H1 (cell line): Measurements from ENCODE around the gene GLT8D1. TPM values are rescaled to one million over a fixed set of nuclear protein-coding genes. Genes with fewer than 3 reads are reported as not detected.

Source experiments
- CTCF ChIA-PET: fragments of 300-600 bp; sonication (Branson Sonifier 250); formaldehyde crosslinking; loops from one replicate; lab custom pipeline; 2021; ENCODE audit not compliant: partially characterized antibody; lab: Charles Lee
- POLR2A ChIA-PET: fragments of 300-600 bp; sonication (Branson Sonifier 250); formaldehyde crosslinking; loops from one replicate; lab custom pipeline; 2021; ENCODE audit warnings: inconsistent platforms; ENCODE audit not compliant: partially characterized antibody; lab: Charles Lee
- DNase-seq, 2 experiments: peaks; one replicate each; pipeline versions ENCODE4 v3.0.0 to v3.0.0-alpha.2; 2010 to 2022; ENCODE audit warnings: low spot score in 2 of 2, low read depth in 1 of 2, mixed read lengths in 1 of 2
- FAIRE-seq: peaks from 2 replicates; lab custom pipeline; 2011; peaks lifted over from hg19 to GRCh38; lab: Jason Lieb, UNC
- H2AFZ ChIP-seq: 2 replicates; pipeline ENCODE4 v1.8.1; 2012; ENCODE audit warnings: low read length, inconsistent platforms
- H2AK5ac ChIP-seq: 2 replicates; pipeline ENCODE4 v1.6.1; 2013; ENCODE audit warnings: low read depth, low read length
- H2BK120ac ChIP-seq: replicated peaks from 2 replicates; pipeline ENCODE3; 2013; ENCODE audit warnings: low read depth, low read length, inconsistent platforms
- H2BK12ac ChIP-seq: 2 replicates; pipeline ENCODE4 v1.6.1; 2013; ENCODE audit warnings: low read depth, low read length
- H2BK15ac ChIP-seq: 2 replicates; pipeline ENCODE4 v1.6.1; 2013; ENCODE audit warnings: low read length
- H2BK20ac ChIP-seq: 2 replicates; pipeline ENCODE4 v1.6.1; 2013; ENCODE audit warnings: low read length
- H2BK5ac ChIP-seq: 2 replicates; pipeline ENCODE4 v1.6.1; 2013; ENCODE audit warnings: low read depth, low read length
- H3K14ac ChIP-seq: 2 replicates; pipeline ENCODE4 v1.6.1; 2013; ENCODE audit warnings: inconsistent platforms; ENCODE audit not compliant: insufficient read length
- H3K18ac ChIP-seq: 2 replicates; pipeline ENCODE4 v1.6.1; 2013; ENCODE audit warnings: low read length; ENCODE audit errors: extremely low read depth
- H3K23ac ChIP-seq: 2 replicates; pipeline ENCODE4 v1.6.1; 2013; ENCODE audit warnings: inconsistent platforms; ENCODE audit not compliant: insufficient read length
- H3K23me2 ChIP-seq: 2 replicates; pipeline ENCODE4 v1.6.1; 2013; ENCODE audit warnings: low read depth, low read length
- H3K27ac ChIP-seq: 2 replicates; pipeline ENCODE4 v1.6.1; 2011; ENCODE audit warnings: low read depth, low read length, inconsistent platforms
- H3K27me3 ChIP-seq, 4 experiments: replicated peaks in 1 of 4; 1 replicate in 1 of 4; 2 replicates in 3 of 4; pipeline versions ENCODE4 v1.6.1 to v1.8.1; 2011 to 2013; ENCODE audit warnings: low read length in 3 of 4, mild to moderate bottlenecking in 3 of 4, inconsistent platforms in 2 of 4, mixed read lengths in 2 of 4, moderate library complexity in 1 of 4; ENCODE audit not compliant: control insufficient read depth in 3 of 4, insufficient read depth in 3 of 4; ENCODE audit errors: extremely low read depth in 1 of 4
- H3K36me3 ChIP-seq, 4 experiments: 2 replicates each; pipeline versions ENCODE4 v1.6.1 to v1.8.1; 2011 to 2013; ENCODE audit warnings: mild to moderate bottlenecking in 4 of 4, low read length in 3 of 4, moderate library complexity in 2 of 4, control low read depth in 1 of 4, inconsistent platforms in 1 of 4; ENCODE audit not compliant: insufficient read depth in 4 of 4, control insufficient read depth in 2 of 4
- H3K4ac ChIP-seq: replicated peaks from 2 replicates; pipeline ENCODE3; 2013; ENCODE audit warnings: low read length, low read depth, mixed read lengths, inconsistent platforms; ENCODE audit not compliant: insufficient read length
- H3K4me1 ChIP-seq, 4 experiments: replicated peaks in 1 of 4; 1 replicate in 1 of 4; 2 replicates in 3 of 4; pipeline versions ENCODE4 v1.6.1 to v1.8.1; 2011 to 2013; ENCODE audit warnings: low read length in 3 of 4, inconsistent platforms in 2 of 4, mixed read lengths in 1 of 4; ENCODE audit not compliant: insufficient read depth in 4 of 4, control insufficient read depth in 3 of 4
- H3K4me2 ChIP-seq, 2 experiments: 2 replicates each; pipeline versions ENCODE4 v1.6.1 to v1.8.1; 2011 to 2013; ENCODE audit warnings: low read depth in 2 of 2, low read length in 2 of 2, control low read depth in 1 of 2, inconsistent platforms in 1 of 2, mild to moderate bottlenecking in 1 of 2; ENCODE audit not compliant: insufficient read depth in 1 of 2
- H3K4me3 ChIP-seq, 4 experiments: fragments of 200-600, 300-600 bp in 1 of 4; sonication (generic), shearing (Covaris generic), sonication (Bioruptor Twin) in 1 of 4; 2 replicates each; pipeline versions ENCODE4 v1.5.1 to v1.8.1; 2011 to 2016; ENCODE audit warnings: low read length in 4 of 4, low read depth in 3 of 4, control low read depth in 2 of 4, inconsistent platforms in 2 of 4, mild to moderate bottlenecking in 2 of 4, mixed read lengths in 1 of 4, moderate library complexity in 1 of 4; ENCODE audit not compliant: insufficient read depth in 2 of 4; ENCODE audit errors: extremely low read depth in 1 of 4
- H3K56ac ChIP-seq: replicated peaks from 2 replicates; pipeline ENCODE3; 2013; ENCODE audit warnings: low read depth, mild to moderate bottlenecking, mixed read lengths, low read length, inconsistent platforms; ENCODE audit not compliant: insufficient read length
- H3K79me1 ChIP-seq: 2 replicates; pipeline ENCODE4 v1.6.1; 2013; ENCODE audit warnings: low read depth, low read length, control low read depth
- H3K79me2 ChIP-seq, 2 experiments: 2 replicates each; pipeline versions ENCODE4 v1.6.1 to v1.8.1; 2012 to 2013; ENCODE audit warnings: low read length in 2 of 2, mild to moderate bottlenecking in 2 of 2, inconsistent platforms in 1 of 2; ENCODE audit not compliant: insufficient read depth in 2 of 2, control insufficient read depth in 1 of 2
- H3K9ac ChIP-seq, 4 experiments: replicated peaks in 1 of 4; 1 replicate in 1 of 4; 2 replicates in 3 of 4; pipeline versions ENCODE4 v1.6.1 to v1.8.1; 2011 to 2013; ENCODE audit warnings: low read depth in 3 of 4, low read length in 3 of 4, control low read depth in 2 of 4, mild to moderate bottlenecking in 2 of 4, moderate library complexity in 2 of 4, inconsistent platforms in 1 of 4; ENCODE audit errors: extremely low read depth in 1 of 4
- H3K9me3 ChIP-seq, 2 experiments: 2 replicates each; pipeline versions ENCODE4 v1.6.1 to v1.8.1; 2012 to 2013; ENCODE audit warnings: mild to moderate bottlenecking in 2 of 2, moderate library complexity in 2 of 2, control low read depth in 1 of 2, inconsistent platforms in 1 of 2, low read depth in 1 of 2, low read length in 1 of 2, mixed read lengths in 1 of 2; ENCODE audit not compliant: insufficient read depth in 2 of 2
- H4K20me1 ChIP-seq, 2 experiments: replicated peaks in 1 of 2; 2 replicates each; pipeline versions ENCODE3 to v1.8.1; 2011 to 2013; ENCODE audit warnings: inconsistent platforms in 2 of 2, low read length in 2 of 2, mild to moderate bottlenecking in 1 of 2; ENCODE audit not compliant: insufficient read depth in 2 of 2, control insufficient read depth in 1 of 2
- H4K5ac ChIP-seq: 2 replicates; pipeline ENCODE4 v1.6.1; 2013; ENCODE audit warnings: low read length, low read depth, mixed read lengths, inconsistent platforms; ENCODE audit not compliant: insufficient read length
- H4K8ac ChIP-seq: 2 replicates; pipeline ENCODE4 v1.8.0; 2013; ENCODE audit warnings: mild to moderate bottlenecking, moderate library complexity, low read length, inconsistent platforms; ENCODE audit not compliant: insufficient read depth; ENCODE audit errors: extremely low read depth
- H4K91ac ChIP-seq: replicated peaks from 2 replicates; pipeline ENCODE3; 2013; ENCODE audit warnings: low read length, mixed read lengths, inconsistent platforms; ENCODE audit not compliant: insufficient read length
- CBX8 ChIP-seq: fragments of 300-800, 300-1000 bp; sonication (generic); IDR thresholded peaks from 2 replicates; pipeline ENCODE4 v1.7.1; 2016; ENCODE audit warnings: low read depth, low read length, borderline replicate concordance
- JUND ChIP-seq: IDR thresholded peaks from 2 replicates; pipeline ENCODE4 v1.6.1; 2011; ENCODE audit warnings: mild to moderate bottlenecking, improper control_type of control experiment, low read length
- SAP30 ChIP-seq: fragments of 300-600 bp; sonication (generic); IDR thresholded peaks from 2 replicates; pipeline ENCODE4 v1.7.1; 2012; ENCODE audit warnings: low read length, moderate library complexity, mild to moderate bottlenecking, inconsistent platforms; ENCODE audit not compliant: insufficient read depth, insufficient replicate concordance
- SIN3A ChIP-seq, 2 experiments: IDR thresholded peaks in 1 of 2; conservative IDR thresholded peaks in 1 of 2; 2 replicates each; pipeline ENCODE4 v1.6.1; 2011 to 2012; ENCODE audit warnings: low read length in 2 of 2, improper control_type of control experiment in 1 of 2, low read depth in 1 of 2, mild to moderate bottlenecking in 1 of 2
- SRF ChIP-seq: IDR thresholded peaks from 2 replicates; pipeline ENCODE4 v1.6.1; 2011; ENCODE audit warnings: mild to moderate bottlenecking, low read depth, low read length, moderate library complexity
- TCF12 ChIP-seq: IDR thresholded peaks from 2 replicates; pipeline ENCODE4 v1.6.1; 2011; ENCODE audit warnings: low read depth, mild to moderate bottlenecking, low read length
- WGBS, 2 experiments: shearing (Covaris generic) in 1 of 2; methylation state at CpG; one replicate each; pipeline versions ENCODE4 v1.1.6 to v1.1.7; 2013 to 2015; ENCODE audit warnings: low lambda C conversion rate in 2 of 2, mixed read lengths in 2 of 2, inconsistent platforms in 1 of 2, low coverage in 1 of 2, missing lambda C conversion rate in 1 of 2; ENCODE audit not compliant: insufficient replicate concordance in 2 of 2, insufficient coverage in 1 of 2, insufficient read length in 1 of 2; ENCODE audit errors: extremely low coverage in 1 of 2, missing lambda C conversion rate in 1 of 2; 5-methylcytosine and 5-hydroxymethylcytosine counted together
- polyA plus RNA-seq, 7 experiments: library from polyadenylated mRNA; depleted of rRNA in 3 of 7; stranded (reverse) in 5 of 7; unstranded in 2 of 7; fragments of >200 nt in 5 of 7; fragments of 200-250 nt in 2 of 7; gene quantifications; 1 replicate in 5 of 7; 2 replicates in 1 of 7; 4 replicates in 1 of 7; pipeline versions ENCODE4 v1.2.1 to v1.2.3, GENCODE V29; 2011 to 2013; ENCODE audit warnings: missing spikeins in 2 of 7, mixed read lengths in 2 of 7
- total RNA-seq: library from RNA; stranded (reverse); fragmentation: NEBNext Ultra II Directional; extraction: Animal tissue kit (Norgen Biotek cat#: 25700); gene quantifications from 2 replicates; pipeline ENCODE4 v1.2.1, GENCODE V29; 2021
- TF ChIP-seq, protein P1 (sequence below): IDR thresholded peaks from 2 replicates; pipeline ENCODE4 v1.6.1; 2011; ENCODE audit warnings: low read depth, mild to moderate bottlenecking, low read length; ENCODE audit not compliant: insufficient read depth
- TF ChIP-seq, protein P2 (sequence below): IDR thresholded peaks from 2 replicates; pipeline ENCODE4 v1.6.1; 2012; ENCODE audit warnings: inconsistent platforms

GLT8D1 gene
- total and polyA plus RNA-seq, 2 of the 8 experiments (the other 6 are each of a cell fraction or from before 2014, with no cell fraction given): 29.0 to 33.6 TPM

DNA sequence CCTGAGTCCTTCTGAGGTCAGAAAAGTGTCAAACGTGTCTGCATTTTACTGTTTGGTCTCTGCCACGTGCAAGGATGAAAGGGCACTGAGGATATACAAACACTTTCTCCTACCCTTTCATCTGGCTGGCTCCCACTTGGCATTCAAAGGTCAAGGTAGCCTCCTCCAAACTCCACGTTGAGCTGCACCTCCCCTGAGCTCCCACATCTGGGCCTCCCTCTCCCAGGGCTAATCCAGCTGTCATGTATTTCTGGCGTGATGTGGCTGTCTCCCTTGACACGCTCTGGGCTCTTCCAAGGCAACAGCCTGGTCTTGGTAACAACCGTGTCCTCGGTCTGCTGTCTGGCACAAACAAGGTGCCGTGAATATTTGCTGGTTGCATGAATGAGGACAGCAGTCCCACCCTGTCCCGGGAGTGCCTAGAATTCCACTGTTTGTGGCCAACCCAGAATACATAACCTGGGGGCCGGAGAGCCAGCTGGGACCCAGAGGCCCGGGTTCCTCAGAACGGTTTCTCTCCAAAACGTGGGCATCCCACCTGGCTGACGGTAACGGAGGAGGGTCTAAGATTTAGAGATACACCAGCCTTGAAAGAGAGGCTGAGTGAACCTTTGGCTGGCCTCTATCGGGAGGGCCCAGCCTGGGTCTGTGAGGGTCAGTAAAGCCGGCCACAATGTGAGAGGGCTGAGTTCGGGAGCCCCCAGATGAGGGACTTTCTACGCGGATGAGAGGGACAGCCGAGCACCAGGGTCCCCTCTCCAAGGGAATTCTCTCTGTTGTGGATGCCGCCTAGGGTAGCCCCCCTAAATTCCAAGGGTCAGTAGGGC lies 767 bp downstream of the GLT8D1 start:
- H2BK15ac ChIP-seq: no peak overlapping the region
- no peak for DNase-seq
- no peak overlapping the region for H2BK120ac ChIP-seq
- peak overlapping the region; percentile 27; the same call in 1 of the 2 replicates for H3K27ac ChIP-seq
- peaks cover 13% of the 10 kb centered on the region for H3K23me2 ChIP-seq
- H2BK20ac ChIP-seq: no peak overlapping the region
- H4K5ac ChIP-seq: no peak overlapping the region
- 18% methylated on average over 22 of the region's 22 CpGs; no CpG with 5 or more reads in 1 of the 2 experiments for WGBS, 2 experiments
- peak overlapping the region; percentile 94 to 99 for H3K4me2 ChIP-seq
- H3K9ac ChIP-seq: peak overlapping the region in 3 of 4 experiments; percentile 63 to 85 (median 74); a peak in 6 of 7 replicates
- no peaks in the 10 kb centered on the region for H3K9me3 ChIP-seq
- H4K20me1 ChIP-seq: no peaks in the 10 kb centered on the region
- POLR2A ChIA-PET: interaction anchor here (1.7 to 18.8 kb wide), 3 partner anchors 11 to 37 kb away, joined by 3 to 347 read pairs (median 40); partner anchors contain the start of genes GNL3 and PBRM1
- no peak for TF ChIP-seq SRF
- peak in 1 of 2 experiments; percentile 39; a peak in 1 of 4 replicates for TF ChIP-seq SIN3A (conservative IDR thresholded peaks at IDR 0.05 in 1 of 2, IDR thresholded peaks at IDR 0.05 in 1 of 2; ENCODE audit: low read depth in 1 of 2, low read length in 2 of 2)
- TF ChIP-seq SAP30: peak; percentile 64
- no peak for TF ChIP-seq CBX8
- no peak for TF ChIP-seq TCF12
- TF ChIP-seq JUND: no peak
- TF ChIP-seq, protein P1, sequence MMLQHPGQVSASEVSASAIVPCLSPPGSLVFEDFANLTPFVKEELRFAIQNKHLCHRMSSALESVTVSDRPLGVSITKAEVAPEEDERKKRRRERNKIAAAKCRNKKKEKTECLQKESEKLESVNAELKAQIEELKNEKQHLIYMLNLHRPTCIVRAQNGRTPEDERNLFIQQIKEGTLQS: no peak
- TF ChIP-seq, protein P2, sequence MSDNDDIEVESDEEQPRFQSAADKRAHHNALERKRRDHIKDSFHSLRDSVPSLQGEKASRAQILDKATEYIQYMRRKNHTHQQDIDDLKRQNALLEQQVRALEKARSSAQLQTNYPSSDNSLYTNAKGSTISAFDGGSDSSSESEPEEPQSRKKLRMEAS: 0 out of 2 replicates have a peak, but pooled peaks have one; percentile 35
- peak overlapping the region; percentile 93; the same call in 1 of the 2 replicates for H2AFZ ChIP-seq
- peak overlapping the region; percentile 70 to 93 (median 82) for H3K4me3 ChIP-seq
- H3K27me3 ChIP-seq: no peaks in the 10 kb centered on the region
- no peak overlapping the region for H2BK12ac ChIP-seq
- no peak overlapping the region; the same call in 1 of the 2 replicates for H2AK5ac ChIP-seq
- peak overlapping the region; percentile 10 for H3K56ac ChIP-seq
- H3K79me2 ChIP-seq: peaks cover 0 to 34% of the 10 kb centered on the region in 2 experiments; a peak in 2 of 4 replicates
- H3K14ac ChIP-seq: no peak overlapping the region
- H3K23ac ChIP-seq: no peak overlapping the region
- H3K18ac ChIP-seq: no peak overlapping the region; the same call in 1 of the 2 replicates
- FAIRE-seq: no peak
- no peak overlapping the region for H4K91ac ChIP-seq
- H3K36me3 ChIP-seq: peaks cover 0 to 9% (median 1%) of the 10 kb centered on the region in 4 experiments; a peak in 4 of 8 replicates
- peak overlapping the region; percentile 80; the same call in 1 of the 2 replicates for H4K8ac ChIP-seq
- no peak overlapping the region for H3K4ac ChIP-seq
- CTCF ChIA-PET: interaction anchor here (1.2 kb wide), 1 partner anchor 116 kb away, joined by 7 read pairs; no protein-coding TSS in a partner anchor
- H3K79me1 ChIP-seq: peaks cover 8% of the 10 kb centered on the region
- peaks cover 0 to 5% (median 2%) of the 10 kb centered on the region in 4 experiments; a peak in 5 of 7 replicates for H3K4me1 ChIP-seq
- no peak overlapping the region for H2BK5ac ChIP-seq
